22Rv1 (cell line): ENCODE measurements around the gene TBC1D22A.

Source experiments
- H3K27ac ChIP-seq: fragments of 450-650 bp; 2 replicates; pipeline ENCODE4 v1.5.1; 2017
- ZFX ChIP-seq: fragments of 450-650 bp; IDR thresholded peaks from 2 replicates; pipeline ENCODE4 v1.6.1; 2017; ENCODE audit warnings: antibody characterized with exemption, borderline replicate concordance
- TF ChIP-seq, protein P1 (sequence below): fragments of 450-650 bp; IDR thresholded peaks from 2 replicates; pipeline ENCODE4 v1.5.1; 2017; ENCODE audit warnings: mild to moderate bottlenecking

Gene TBC1D22A, protein sequence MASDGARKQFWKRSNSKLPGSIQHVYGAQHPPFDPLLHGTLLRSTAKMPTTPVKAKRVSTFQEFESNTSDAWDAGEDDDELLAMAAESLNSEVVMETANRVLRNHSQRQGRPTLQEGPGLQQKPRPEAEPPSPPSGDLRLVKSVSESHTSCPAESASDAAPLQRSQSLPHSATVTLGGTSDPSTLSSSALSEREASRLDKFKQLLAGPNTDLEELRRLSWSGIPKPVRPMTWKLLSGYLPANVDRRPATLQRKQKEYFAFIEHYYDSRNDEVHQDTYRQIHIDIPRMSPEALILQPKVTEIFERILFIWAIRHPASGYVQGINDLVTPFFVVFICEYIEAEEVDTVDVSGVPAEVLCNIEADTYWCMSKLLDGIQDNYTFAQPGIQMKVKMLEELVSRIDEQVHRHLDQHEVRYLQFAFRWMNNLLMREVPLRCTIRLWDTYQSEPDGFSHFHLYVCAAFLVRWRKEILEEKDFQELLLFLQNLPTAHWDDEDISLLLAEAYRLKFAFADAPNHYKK

DNA sequence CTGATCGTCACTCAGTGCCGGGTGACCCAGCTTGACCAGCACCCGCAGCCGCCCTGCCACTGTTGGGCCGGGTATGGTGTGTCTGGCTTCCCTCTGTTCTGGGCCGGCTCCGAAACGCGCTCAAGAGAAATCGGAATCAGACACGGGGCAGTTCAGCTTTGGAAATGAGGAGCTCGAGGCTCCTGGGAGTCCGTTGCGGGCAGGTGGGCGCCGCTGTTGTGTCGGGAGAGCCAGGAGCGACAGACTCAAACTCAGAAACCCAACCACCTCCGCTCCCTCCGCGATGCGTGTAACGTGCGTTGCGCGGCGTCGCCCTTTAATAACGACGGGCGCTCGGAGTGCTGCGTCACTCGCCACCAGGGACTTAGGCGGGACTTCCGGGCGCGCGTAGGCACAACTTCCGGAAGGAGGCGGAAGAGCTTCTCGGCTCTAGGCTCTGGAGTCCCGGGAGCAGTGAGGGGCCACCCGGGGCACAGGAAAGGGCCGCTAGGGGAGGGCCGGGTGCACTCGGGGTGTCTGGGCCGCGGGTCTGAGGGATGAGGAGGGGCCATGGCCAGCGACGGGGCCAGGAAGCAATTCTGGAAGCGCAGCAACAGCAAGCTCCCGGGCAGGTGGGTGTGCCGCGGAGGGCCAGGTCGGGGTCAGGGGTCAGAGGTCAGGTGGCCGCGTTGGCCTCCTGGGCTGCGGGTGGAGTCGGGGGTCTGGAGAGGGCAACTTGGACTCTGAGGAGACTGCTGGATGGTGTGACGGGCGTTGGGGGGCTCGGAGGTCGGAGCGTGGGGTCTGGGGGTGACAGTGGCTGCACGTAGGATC lies at the start of gene TBC1D22A:
TSS of gene TBC1D22A (plus strand) at position 413 of the 813 bp plus-strand sequence. CDS start at position 550, 137 bp downstream.
- peak within 1 kb of the TSS; percentile 81 for H3K27ac ChIP-seq
- no peak for TF ChIP-seq ZFX
- TF ChIP-seq, protein P1, sequence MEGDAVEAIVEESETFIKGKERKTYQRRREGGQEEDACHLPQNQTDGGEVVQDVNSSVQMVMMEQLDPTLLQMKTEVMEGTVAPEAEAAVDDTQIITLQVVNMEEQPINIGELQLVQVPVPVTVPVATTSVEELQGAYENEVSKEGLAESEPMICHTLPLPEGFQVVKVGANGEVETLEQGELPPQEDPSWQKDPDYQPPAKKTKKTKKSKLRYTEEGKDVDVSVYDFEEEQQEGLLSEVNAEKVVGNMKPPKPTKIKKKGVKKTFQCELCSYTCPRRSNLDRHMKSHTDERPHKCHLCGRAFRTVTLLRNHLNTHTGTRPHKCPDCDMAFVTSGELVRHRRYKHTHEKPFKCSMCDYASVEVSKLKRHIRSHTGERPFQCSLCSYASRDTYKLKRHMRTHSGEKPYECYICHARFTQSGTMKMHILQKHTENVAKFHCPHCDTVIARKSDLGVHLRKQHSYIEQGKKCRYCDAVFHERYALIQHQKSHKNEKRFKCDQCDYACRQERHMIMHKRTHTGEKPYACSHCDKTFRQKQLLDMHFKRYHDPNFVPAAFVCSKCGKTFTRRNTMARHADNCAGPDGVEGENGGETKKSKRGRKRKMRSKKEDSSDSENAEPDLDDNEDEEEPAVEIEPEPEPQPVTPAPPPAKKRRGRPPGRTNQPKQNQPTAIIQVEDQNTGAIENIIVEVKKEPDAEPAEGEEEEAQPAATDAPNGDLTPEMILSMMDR = no peak

DNA sequence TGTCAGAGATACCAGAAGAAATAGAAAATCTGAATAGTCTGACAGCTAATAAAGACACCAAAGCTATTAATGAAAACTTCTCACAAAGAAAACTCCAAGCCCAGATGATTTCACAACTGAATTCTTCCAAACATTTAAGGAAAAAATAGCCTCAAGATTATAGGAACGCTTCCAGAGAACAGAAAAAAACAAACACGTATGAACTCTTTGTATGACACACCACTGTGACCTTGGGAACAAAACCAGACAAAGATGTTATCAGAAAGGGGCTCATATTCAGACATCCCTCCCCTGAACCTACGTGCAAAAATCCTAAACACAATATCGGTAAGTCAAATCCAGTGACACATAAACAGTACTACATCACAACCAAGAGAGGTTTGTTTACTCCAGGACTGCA lies 47.9 kb upstream of the TBC1D22A start:
- H3K27ac ChIP-seq = no peak overlapping the region
- TF ChIP-seq, protein P1 = no peak
- TF ChIP-seq ZFX = no peak

- TF ChIP-seq ZFX = no peak
- TF ChIP-seq, protein P1 = no peak
- H3K27ac ChIP-seq = no peak overlapping the region
Observed at GRCh38 chr22:46719921-46720320, 42.5 kb upstream of the TBC1D22A start.

GRCh38 chr22:46721501-46722085 lies 40.9 kb upstream of the TBC1D22A start:
- TF ChIP-seq, protein P1 = no peak
- TF ChIP-seq ZFX = no peak
- H3K27ac ChIP-seq = no peak overlapping the region

DNA sequence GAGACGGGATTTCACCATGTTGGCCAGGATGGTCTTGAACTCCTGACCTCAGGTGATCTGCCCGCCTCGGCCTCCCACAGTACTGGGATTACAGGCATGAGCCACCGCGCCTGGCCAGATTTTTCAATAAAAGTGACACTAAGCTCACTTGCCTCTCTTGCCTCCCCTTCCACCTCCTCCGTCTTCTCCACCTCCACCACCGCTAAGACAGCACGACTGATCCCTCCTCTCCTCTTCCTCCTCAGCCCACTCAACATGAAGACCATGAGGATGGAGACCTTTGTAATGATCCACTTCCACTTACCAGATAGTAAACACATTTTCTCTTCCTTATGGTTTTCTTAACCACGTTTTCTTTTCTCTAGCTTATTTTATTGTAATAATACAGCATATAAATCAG lies 38.6 kb upstream of the TBC1D22A start:
- TF ChIP-seq ZFX = no peak
- TF ChIP-seq, protein P1 = no peak
- no peak overlapping the region for H3K27ac ChIP-seq

- no peak for TF ChIP-seq ZFX
- TF ChIP-seq, protein P1 = no peak
- no peak overlapping the region for H3K27ac ChIP-seq
Observed at GRCh38 chr22:46725096-46725495, 37.4 kb upstream of the TBC1D22A start.
